HepG2 (cell line): ENCODE results near the gene IL32. TPM values are rescaled to one million over a fixed set of nuclear protein-coding genes. Genes with fewer than 3 reads are reported as not detected.

ENCODE experiments used
- ATAC-seq: fragments of 200-7000 bp; cut with Tn5 transposase; 3 replicates; pipeline ENCODE4 v1.9.1; 2020; ENCODE audit warnings: mild to moderate bottlenecking, moderate library complexity
- BruUV-seq: library from RNA; stranded (reverse); fragments of 400-500 nt; replicated peaks from 2 replicates; lab custom pipeline; 2021; lab: Mats Ljungman, UMichigan
- CTCF ChIA-PET: fragments of 300-600 bp; formaldehyde crosslinking; extraction: SDS; loops from one replicate; lab custom pipeline; 2021; ENCODE audit warnings: low total read pairs, inconsistent platforms, low intra/inter-chr PET ratio; lab: Yijun Ruan, JAX
- POLR2A ChIA-PET: fragments of 350-600 bp; sonication (Branson Sonifier 250); formaldehyde crosslinking; loops from one replicate; lab custom pipeline; 2020; ENCODE audit warnings: antibody characterized with exemption, inconsistent platforms; lab: Yijun Ruan, JAX
- DNase-seq: peaks from one replicate; pipeline ENCODE4 v3.0.0-alpha.2; 2015; ENCODE audit warnings: low spot score
- FAIRE-seq: peaks from 3 replicates; lab custom pipeline; 2011; peaks lifted over from hg19 to GRCh38; lab: Jason Lieb, UNC
- H2AFZ ChIP-seq: one replicate; pipeline ENCODE4 v1.6.1; 2011; ENCODE audit warnings: low read length, inconsistent platforms
- H3K27ac ChIP-seq: fragments of 300-600 bp; 3 replicates; pipeline ENCODE4 v1.8.0; 2011; ENCODE audit warnings: mixed run types, mild to moderate bottlenecking, mixed read lengths, low read length, inconsistent platforms; ENCODE audit not compliant: insufficient read depth; ENCODE audit errors: extremely low read length
- H3K27me3 ChIP-seq, 2 experiments: fragments of 200-600 bp in 1 of 2; 2 replicates in 1 of 2; 3 replicates in 1 of 2; pipeline versions ENCODE4 v1.6.0 to v1.8.0; 2011; ENCODE audit warnings: low read length in 2 of 2, mild to moderate bottlenecking in 2 of 2, moderate library complexity in 2 of 2, inconsistent platforms in 1 of 2; ENCODE audit not compliant: insufficient read depth in 2 of 2, control insufficient read depth in 1 of 2
- H3K36me3 ChIP-seq, 2 experiments: fragments of 200-600 bp in 1 of 2; replicated peaks in 1 of 2; 2 replicates in 1 of 2; 3 replicates in 1 of 2; pipeline versions ENCODE4 v1.5.1 to v1.8.0; 2011; ENCODE audit warnings: low read length in 2 of 2, inconsistent platforms in 1 of 2; ENCODE audit not compliant: insufficient read depth in 2 of 2, control insufficient read depth in 1 of 2
- H3K4me1 ChIP-seq: 2 replicates; pipeline ENCODE4 v1.5.1; 2012; ENCODE audit warnings: low read length, inconsistent platforms; ENCODE audit not compliant: insufficient read depth
- H3K4me2 ChIP-seq: 2 replicates; pipeline ENCODE4 v1.6.0; 2011; ENCODE audit warnings: low read depth, low read length, inconsistent platforms
- H3K4me3 ChIP-seq, 3 experiments: fragments of 200-600 bp in 1 of 3; sonication (generic), shearing (Covaris generic) in 1 of 3; replicated peaks in 1 of 3; 2 replicates each; pipeline ENCODE4 v1.5.1; 2011 to 2016; ENCODE audit warnings: low read length in 3 of 3, inconsistent platforms in 2 of 3, low read depth in 2 of 3, mild to moderate bottlenecking in 2 of 3, control low read depth in 1 of 3, mixed read lengths in 1 of 3; ENCODE audit not compliant: insufficient read depth in 1 of 3
- H3K79me2 ChIP-seq: one replicate; pipeline ENCODE4 v1.6.1; 2011; ENCODE audit warnings: low read length, inconsistent platforms; ENCODE audit not compliant: insufficient read depth
- H3K9ac ChIP-seq: 2 replicates; pipeline ENCODE4 v1.6.0; 2011; ENCODE audit warnings: mild to moderate bottlenecking, low read depth, low read length, inconsistent platforms; ENCODE audit not compliant: insufficient read depth
- H3K9me3 ChIP-seq: 2 replicates; pipeline ENCODE4 v1.5.1; 2012; ENCODE audit warnings: mild to moderate bottlenecking, low read length
- H4K20me1 ChIP-seq: 2 replicates; pipeline ENCODE4 v1.6.0; 2011; ENCODE audit warnings: inconsistent platforms, mild to moderate bottlenecking, low read length, moderate library complexity; ENCODE audit not compliant: insufficient read depth
- HOXA3 ChIP-seq: sonication (generic); formaldehyde crosslinking; IDR thresholded peaks from 2 replicates; pipeline ENCODE4 v1.5.0; 2020; ENCODE audit warnings: missing genetic modification reagents
- HOXA7 ChIP-seq: sonication (generic); formaldehyde crosslinking; IDR thresholded peaks from 2 replicates; pipeline ENCODE4 v1.8.1; 2022; ENCODE audit warnings: mild to moderate bottlenecking, missing genetic modification reagents, moderate library complexity
- JDP2 ChIP-seq: sonication (generic); formaldehyde crosslinking; IDR thresholded peaks from 2 replicates; pipeline ENCODE4 v1.8.1; 2022; ENCODE audit warnings: missing genetic modification reagents, borderline replicate concordance
- MLLT10 ChIP-seq: sonication (generic); formaldehyde crosslinking; IDR thresholded peaks from 2 replicates; pipeline ENCODE4 v1.4.0; 2020; ENCODE audit warnings: missing genetic modification reagents
- SMARCE1 ChIP-seq: fragments of 450-650 bp; IDR thresholded peaks from 2 replicates; pipeline ENCODE4 v1.6.1; 2017; ENCODE audit warnings: borderline replicate concordance
- SP140L ChIP-seq: sonication (generic); formaldehyde crosslinking; IDR thresholded peaks from 2 replicates; pipeline ENCODE4 v1.4.0; 2020; ENCODE audit warnings: missing genetic modification reagents, borderline replicate concordance
- STAG1 ChIP-seq: sonication (generic); formaldehyde crosslinking; IDR thresholded peaks from 2 replicates; pipeline ENCODE4 v1.4.0; 2020; ENCODE audit warnings: missing genetic modification reagents
- ZBTB20 ChIP-seq: sonication (generic); formaldehyde crosslinking; IDR thresholded peaks from 2 replicates; pipeline ENCODE4 v1.8.1; 2023; ENCODE audit warnings: missing genetic modification reagents, low read depth, mild to moderate bottlenecking, borderline replicate concordance
- ZNF230 ChIP-seq: sonication (generic); formaldehyde crosslinking; IDR thresholded peaks from 2 replicates; pipeline ENCODE4 v1.4.0; 2020; ENCODE audit warnings: mild to moderate bottlenecking, missing genetic modification reagents
- ZNF350 ChIP-seq: sonication (generic); formaldehyde crosslinking; IDR thresholded peaks from 2 replicates; pipeline ENCODE4 v1.4.0; 2020; ENCODE audit warnings: mild to moderate bottlenecking, low read depth, missing genetic modification reagents, borderline replicate concordance
- ZNF367 ChIP-seq: sonication (generic); formaldehyde crosslinking; IDR thresholded peaks from 2 replicates; pipeline ENCODE4 v1.4.0; 2020; ENCODE audit warnings: missing genetic modification reagents, borderline replicate concordance
- ZNF530 ChIP-seq: sonication (generic); formaldehyde crosslinking; IDR thresholded peaks from 2 replicates; pipeline ENCODE4 v1.5.0; 2020; ENCODE audit warnings: low read depth, mild to moderate bottlenecking, missing genetic modification reagents
- ZSCAN25 ChIP-seq: sonication (generic); formaldehyde crosslinking; IDR thresholded peaks from 2 replicates; pipeline ENCODE4 v1.8.0; 2022; ENCODE audit warnings: mild to moderate bottlenecking, missing genetic modification reagents
- ZSCAN30 ChIP-seq: sonication (generic); formaldehyde crosslinking; IDR thresholded peaks from 2 replicates; pipeline ENCODE4 v1.5.0; 2020; ENCODE audit warnings: mild to moderate bottlenecking, missing genetic modification reagents
- ZSCAN9 ChIP-seq: IDR thresholded peaks from 2 replicates; pipeline ENCODE4 v1.6.1; 2016; ENCODE audit warnings: borderline replicate concordance
- WGBS: methylation state at CpG from one replicate; pipeline ENCODE4 v1.1.6; 2017; ENCODE audit warnings: low lambda C conversion rate; 5-methylcytosine and 5-hydroxymethylcytosine counted together
- in situ Hi-C: cut with HindIII; loops from 2 replicates; pipeline ENCODE4 v1.10.0; 2017; ENCODE audit warnings: low pct_unique_long_range_greater_than_20kb; ENCODE audit not compliant: extremely low pct_ligation_motif_present
- intact Hi-C: fragments of 100-400 bp; cut with micrococcal nuclease; formaldehyde crosslinking; loops from one replicate; pipeline ENCODE4 v1.10.0; 2022; ENCODE audit not compliant: unreplicated experiment
- polyA plus RNA-seq, 8 experiments: library from polyadenylated mRNA; depleted of rRNA in 3 of 8; stranded (reverse) in 7 of 8; unstranded in 1 of 8; fragments of >200 nt; fragmentation: Illumina TruSeq in 4 of 8; extraction: Trizol in 4 of 8; gene quantifications; 2 replicates each; pipeline versions ENCODE4 v1.2.1 to v1.2.3, GENCODE V29; 2011 to 2016; ENCODE audit warnings: low read depth in 4 of 8, missing spikeins in 1 of 8, mixed read lengths in 1 of 8; ENCODE audit not compliant: insufficient read depth in 1 of 8
- total RNA-seq, 5 experiments: library from RNA; depleted of rRNA; stranded (reverse); fragments of >200 nt; fragmentation: Illumina TruSeq; extraction: Trizol; gene quantifications; 2 replicates each; pipeline ENCODE4 v1.2.3, GENCODE V29; 2016; ENCODE audit warnings: low read depth in 1 of 5
- TF ChIP-seq, protein P1 (sequence below): IDR thresholded peaks from 2 replicates; pipeline ENCODE4 v1.6.1; 2016; ENCODE audit warnings: low read depth, control low read depth
- TF ChIP-seq, protein P2 (sequence below): sonication (generic); formaldehyde crosslinking; IDR thresholded peaks from 2 replicates; pipeline ENCODE4 v1.8.0; 2022; ENCODE audit warnings: missing genetic modification reagents, mild to moderate bottlenecking, moderate library complexity, borderline replicate concordance

IL32 gene
- total and polyA plus RNA-seq, 2 of the 13 experiments (the other 11 are each of a cell fraction or from before 2014, with no cell fraction given): 115 to 165 TPM

DNA sequence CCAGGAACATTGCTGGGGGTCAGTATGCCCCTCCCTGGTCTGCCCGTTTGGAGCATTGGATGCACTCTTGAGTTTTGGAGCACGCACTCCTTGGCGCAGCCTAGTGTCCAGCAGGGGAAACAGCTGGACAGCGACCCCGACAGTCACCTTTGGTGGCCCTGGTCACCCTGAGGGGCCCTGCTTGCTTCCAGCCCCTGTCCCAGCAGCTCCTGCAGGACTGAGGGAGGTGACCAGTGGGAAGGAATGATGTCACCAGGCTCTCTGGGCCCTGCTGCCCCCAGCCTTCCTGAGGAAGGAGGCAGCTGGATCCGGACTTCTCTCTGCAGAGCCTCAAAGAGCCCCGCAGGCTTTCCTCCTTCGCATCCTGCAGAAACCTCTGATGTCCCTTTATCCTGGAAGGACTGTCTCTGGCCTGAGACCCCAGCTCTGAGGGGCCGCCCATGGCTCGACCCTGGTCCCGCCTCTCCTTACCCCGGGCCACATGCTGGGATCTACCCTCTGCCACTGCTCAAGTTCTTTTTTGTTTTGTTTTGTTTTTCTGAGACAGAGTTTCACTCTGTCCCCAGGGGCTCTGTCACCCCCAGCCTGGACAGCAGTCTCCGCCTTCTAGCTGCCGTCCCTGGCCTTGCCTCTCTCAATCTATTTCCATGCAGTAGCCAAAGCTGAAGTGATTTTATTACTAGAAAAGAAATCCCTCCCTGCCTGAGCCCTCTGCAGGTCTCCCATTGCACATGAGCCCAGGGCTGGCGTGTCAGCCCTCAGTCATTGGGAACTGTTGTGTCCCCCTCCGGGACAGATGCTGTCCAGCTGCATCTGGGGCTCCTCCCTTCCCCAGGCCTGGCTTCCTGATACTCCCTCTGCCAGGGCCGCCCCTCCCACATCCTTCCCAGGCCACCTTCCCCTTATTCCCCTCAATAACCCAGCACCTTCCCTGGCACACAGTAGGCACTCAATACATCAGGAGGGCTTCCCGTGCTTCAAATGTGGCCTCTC is 22.1 kb downstream of the IL32 start (continued):
- no peak for TF ChIP-seq ZSCAN30
- TF ChIP-seq STAG1: peak; percentile 65

GRCh38 chr16:3088450-3088849 is 23.0 kb downstream of the IL32 start:
- Histone ChIP-seq H3K9me3 (no peaks in the 10 kb centered on the region), H2AFZ (no peak overlapping the region), H3K4me3 (no peak overlapping the region), H3K27me3 (peaks cover 0 to 11% of the 10 kb centered on the region in 2 experiments; a peak in 2 of 5 replicates), H3K4me1 (peaks cover 51% of the 10 kb centered on the region), H4K20me1 (no peaks in the 10 kb centered on the region), H3K27ac (no peak overlapping the region), H3K9ac (no peak overlapping the region), H3K36me3 (no peaks in the 10 kb centered on the region), H3K79me2 (no peaks in the 10 kb centered on the region), H3K4me2 (no peak overlapping the region)
- BruUV-seq: no TSS peak
- ChIA-PET POLR2A (interaction anchor here (1.2 to 2.8 kb wide), 2 partner anchors 11 to 29 kb away, joined by 4 to 17 read pairs; partner anchors contain the start of gene ZSCAN10), CTCF (interaction anchor here (2.3 kb wide), 1 partner anchor 29 kb away, joined by 7 read pairs; no protein-coding TSS in a partner anchor)
- 80% methylated on average over 7 of the region's 7 CpGs for WGBS
- in situ Hi-C loops: no loop called here
- intact Hi-C loops: no loop called here
- no peak for DNase-seq
- ATAC-seq: no peak
- no peak for FAIRE-seq
- TF ChIP-seq ZNF230 (CRISPR knock-in tag): no peak
- TF ChIP-seq SMARCE1: no peak
- TF ChIP-seq JDP2 (CRISPR knock-in tag): no peak
- no peak for TF ChIP-seq MLLT10
- TF ChIP-seq SP140L (CRISPR knock-in tag): no peak
- TF ChIP-seq ZNF530 (CRISPR knock-in tag): no peak
- TF ChIP-seq ZNF367 (CRISPR knock-in tag): no peak
- TF ChIP-seq, protein P1, sequence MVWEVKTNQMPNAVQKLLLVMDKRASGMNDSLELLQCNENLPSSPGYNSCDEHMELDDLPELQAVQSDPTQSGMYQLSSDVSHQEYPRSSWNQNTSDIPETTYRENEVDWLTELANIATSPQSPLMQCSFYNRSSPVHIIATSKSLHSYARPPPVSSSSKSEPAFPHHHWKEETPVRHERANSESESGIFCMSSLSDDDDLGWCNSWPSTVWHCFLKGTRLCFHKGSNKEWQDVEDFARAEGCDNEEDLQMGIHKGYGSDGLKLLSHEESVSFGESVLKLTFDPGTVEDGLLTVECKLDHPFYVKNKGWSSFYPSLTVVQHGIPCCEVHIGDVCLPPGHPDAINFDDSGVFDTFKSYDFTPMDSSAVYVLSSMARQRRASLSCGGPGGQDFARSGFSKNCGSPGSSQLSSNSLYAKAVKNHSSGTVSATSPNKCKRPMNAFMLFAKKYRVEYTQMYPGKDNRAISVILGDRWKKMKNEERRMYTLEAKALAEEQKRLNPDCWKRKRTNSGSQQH: no peak
- no peak for TF ChIP-seq ZNF350 (CRISPR knock-in tag)
- no peak for TF ChIP-seq HOXA3 (CRISPR knock-in tag)
- TF ChIP-seq, protein P2, sequence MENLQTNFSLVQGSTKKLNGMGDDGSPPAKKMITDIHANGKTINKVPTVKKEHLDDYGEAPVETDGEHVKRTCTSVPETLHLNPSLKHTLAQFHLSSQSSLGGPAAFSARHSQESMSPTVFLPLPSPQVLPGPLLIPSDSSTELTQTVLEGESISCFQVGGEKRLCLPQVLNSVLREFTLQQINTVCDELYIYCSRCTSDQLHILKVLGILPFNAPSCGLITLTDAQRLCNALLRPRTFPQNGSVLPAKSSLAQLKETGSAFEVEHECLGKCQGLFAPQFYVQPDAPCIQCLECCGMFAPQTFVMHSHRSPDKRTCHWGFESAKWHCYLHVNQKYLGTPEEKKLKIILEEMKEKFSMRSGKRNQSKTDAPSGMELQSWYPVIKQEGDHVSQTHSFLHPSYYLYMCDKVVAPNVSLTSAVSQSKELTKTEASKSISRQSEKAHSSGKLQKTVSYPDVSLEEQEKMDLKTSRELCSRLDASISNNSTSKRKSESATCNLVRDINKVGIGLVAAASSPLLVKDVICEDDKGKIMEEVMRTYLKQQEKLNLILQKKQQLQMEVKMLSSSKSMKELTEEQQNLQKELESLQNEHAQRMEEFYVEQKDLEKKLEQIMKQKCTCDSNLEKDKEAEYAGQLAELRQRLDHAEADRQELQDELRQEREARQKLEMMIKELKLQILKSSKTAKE: no peak
- TF ChIP-seq ZSCAN25 (CRISPR knock-in tag): no peak
- TF ChIP-seq HOXA7 (CRISPR knock-in tag): no peak
- TF ChIP-seq ZSCAN9 (CRISPR knock-in tag): no peak
- no peak for TF ChIP-seq ZBTB20 (CRISPR knock-in tag)
